Mesenteric fat pad (tissue), 1 donor: ENCODE data around the gene DPY19L3. TPM values are rescaled to one million over a fixed set of nuclear protein-coding genes. Genes with fewer than 3 reads are reported as not detected.
"Not testable (repeated sequence)": the region's sequence is repeated elsewhere in the genome, so short reads cannot be mapped to it uniquely, and the experiment has no call there.

ENCODE experiments used
- DNase-seq: peaks from one replicate; pipeline ENCODE4 v3.0.0-alpha.2; 2020; ENCODE audit warnings: low spot score
- total RNA-seq: library from RNA; stranded (reverse); fragmentation: NEBNext Ultra II Directional; extraction: Animal tissue kit (Norgen Biotek cat#: 25700); gene quantifications from one replicate; pipeline ENCODE4 v1.2.1, GENCODE V29; 2021
- donor health status: DM: yes; HTN: yes; CAD: no.

The DPY19L3 gene
- total RNA-seq, 1 donor from 2014 or later: 25.3 TPM

GRCh38 chr19:32392901-32393300 is 12.7 kb upstream of the DPY19L3 start:
- DNase-seq: no peak

- DNase-seq: no peak
Observed at GRCh38 chr19:32396046-32396652, 9.4 kb upstream of the DPY19L3 start.

- DNase-seq: no peak
Observed at GRCh38 chr19:32397671-32398101, 7.9 kb upstream of the DPY19L3 start.

GRCh38 chr19:32401992-32402391 is 3.6 kb upstream of the DPY19L3 start:
- no peak for DNase-seq

- no peak for DNase-seq
Observed at GRCh38 chr19:32403291-32403995, 2.1 kb upstream of the DPY19L3 start.

- no peak for DNase-seq
Observed at GRCh38 chr19:32404213-32404932, 1.2 kb upstream of the DPY19L3 start.

- DNase-seq: peak; percentile 93
Observed at GRCh38 chr19:32404933-32405430, 588 bp upstream of the DPY19L3 start.

GRCh38 chr19:32406161-32407003 is 812 bp downstream of the DPY19L3 start:
- DNase-seq: no peak

- no peak for DNase-seq
Observed at GRCh38 chr19:32407004-32407992, 1.7 kb downstream of the DPY19L3 start.

GRCh38 chr19:32415246-32415645 is 9.7 kb downstream of the DPY19L3 start:
- DNase-seq: no peak

GRCh38 chr19:32415669-32416068 is 10.1 kb downstream of the DPY19L3 start:
- DNase-seq: no peak

GRCh38 chr19:32416749-32417456 is 11.3 kb downstream of the DPY19L3 start:
- DNase-seq: no peak

- no peak for DNase-seq
Observed at GRCh38 chr19:32418155-32418554, 12.6 kb downstream of the DPY19L3 start.

GRCh38 chr19:32421589-32422361 is 16.2 kb downstream of the DPY19L3 start:
- no peak for DNase-seq

GRCh38 chr19:32422435-32422834 is 16.9 kb downstream of the DPY19L3 start:
- DNase-seq: no peak

GRCh38 chr19:32423944-32424343 is 18.4 kb downstream of the DPY19L3 start:
- DNase-seq: not testable (repeated sequence)

- DNase-seq: no peak
Observed at GRCh38 chr19:32427536-32427935, 22.0 kb downstream of the DPY19L3 start.

GRCh38 chr19:32436692-32437091 is 31.1 kb downstream of the DPY19L3 start:
- DNase-seq: no peak
